Natural killer cell treated with Interleukin-12 subunit alpha and Interleukin-12 subunit beta and Interleukin-15 and Interleukin-18, amount 100 ng/mL, for 72 hours (primary cell): ENCODE measurements around the gene IGF2BP2. TPM values are rescaled to one million over a fixed set of nuclear protein-coding genes. Genes with fewer than 3 reads are reported as not detected.
"Not testable (repeated sequence)": the region's sequence is repeated elsewhere in the genome, so short reads cannot be mapped to it uniquely, and the experiment has no call there.

Experiments
- ATAC-seq, 2 donors: fragments of 150-1000 bp; cut with Tn5 transposase in 1 of 2; sonication (Bioruptor Pico), chemical (Tn5 transposase) in 1 of 2; 2 replicates each; pipeline ENCODE4 v1.10.0; 2021
- DNase-seq: peaks from one replicate; pipeline ENCODE4 v3.0.0; 2022; ENCODE audit warnings: low spot score
- H3K27ac Mint-ChIP-seq, 2 donors: 1 replicate in 1 of 2; 2 replicates in 1 of 2; pipeline ENCODE4 v1.8.0; 2022; ENCODE audit warnings: mixed read lengths in 2 of 2, mild to moderate bottlenecking in 1 of 2, moderate library complexity in 1 of 2
- H3K27me3 Mint-ChIP-seq, 2 donors: 1 replicate in 1 of 2; 2 replicates in 1 of 2; pipeline ENCODE4 v1.8.0; 2022; ENCODE audit warnings: mixed read lengths in 2 of 2
- H3K36me3 Mint-ChIP-seq: one replicate; pipeline ENCODE4 v1.8.0; 2022; ENCODE audit warnings: mixed read lengths
- H3K4me1 Mint-ChIP-seq, 2 donors: 1 replicate in 1 of 2; 2 replicates in 1 of 2; pipeline ENCODE4 v1.8.0; 2022; ENCODE audit warnings: low read depth in 2 of 2, mixed read lengths in 2 of 2, mild to moderate bottlenecking in 1 of 2
- H3K4me3 Mint-ChIP-seq: one replicate; pipeline ENCODE4 v1.8.0; 2022; ENCODE audit warnings: mixed read lengths
- H3K9me3 Mint-ChIP-seq: 2 replicates; pipeline ENCODE4 v1.8.0; 2022; ENCODE audit warnings: mixed read lengths
- total RNA-seq, 2 donors: library from RNA; stranded (reverse); gene quantifications; one replicate each; pipeline ENCODE4 v1.2.3, GENCODE V29; 2022

IGF2BP2 gene
- total RNA-seq, 2 donors from 2014 or later: 3.5 to 5.0 TPM

GRCh38 chr3:185807445-185808068 lies 17.3 kb downstream of the IGF2BP2 start:
- H3K4me1 Mint-ChIP-seq: no peaks in the 10 kb centered on the region
- H3K9me3 Mint-ChIP-seq: no peaks in the 10 kb centered on the region
- H3K27ac Mint-ChIP-seq: no peak overlapping the region
- ATAC-seq: no peak
- no peak for DNase-seq
- H3K27me3 Mint-ChIP-seq: no peaks in the 10 kb centered on the region
- no peaks in the 10 kb centered on the region for H3K36me3 Mint-ChIP-seq
- H3K4me3 Mint-ChIP-seq: no peak overlapping the region

DNA sequence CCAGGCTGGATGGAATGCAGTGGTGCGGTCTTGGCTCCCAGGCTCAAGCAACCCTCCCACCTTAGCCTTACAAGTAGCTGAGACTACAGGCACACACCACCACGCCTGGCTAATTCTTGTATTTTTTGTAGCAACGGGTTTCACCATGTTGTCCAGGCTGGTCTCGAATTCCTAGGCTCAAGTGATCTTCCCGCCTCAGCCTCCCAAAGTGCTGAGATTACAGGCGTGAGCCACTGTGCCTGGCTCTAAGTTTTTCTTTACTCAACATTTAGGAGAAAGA lies 26.1 kb downstream of the IGF2BP2 start:
- H3K4me1 Mint-ChIP-seq: peaks cover 8 to 10% of the 10 kb centered on the region in 2 donors
- H3K27me3 Mint-ChIP-seq, H3K36me3 Mint-ChIP-seq, H3K27ac Mint-ChIP-seq, H3K4me3 Mint-ChIP-seq, ATAC-seq, H3K9me3 Mint-ChIP-seq, DNase-seq: not testable (repeated sequence)

DNA sequence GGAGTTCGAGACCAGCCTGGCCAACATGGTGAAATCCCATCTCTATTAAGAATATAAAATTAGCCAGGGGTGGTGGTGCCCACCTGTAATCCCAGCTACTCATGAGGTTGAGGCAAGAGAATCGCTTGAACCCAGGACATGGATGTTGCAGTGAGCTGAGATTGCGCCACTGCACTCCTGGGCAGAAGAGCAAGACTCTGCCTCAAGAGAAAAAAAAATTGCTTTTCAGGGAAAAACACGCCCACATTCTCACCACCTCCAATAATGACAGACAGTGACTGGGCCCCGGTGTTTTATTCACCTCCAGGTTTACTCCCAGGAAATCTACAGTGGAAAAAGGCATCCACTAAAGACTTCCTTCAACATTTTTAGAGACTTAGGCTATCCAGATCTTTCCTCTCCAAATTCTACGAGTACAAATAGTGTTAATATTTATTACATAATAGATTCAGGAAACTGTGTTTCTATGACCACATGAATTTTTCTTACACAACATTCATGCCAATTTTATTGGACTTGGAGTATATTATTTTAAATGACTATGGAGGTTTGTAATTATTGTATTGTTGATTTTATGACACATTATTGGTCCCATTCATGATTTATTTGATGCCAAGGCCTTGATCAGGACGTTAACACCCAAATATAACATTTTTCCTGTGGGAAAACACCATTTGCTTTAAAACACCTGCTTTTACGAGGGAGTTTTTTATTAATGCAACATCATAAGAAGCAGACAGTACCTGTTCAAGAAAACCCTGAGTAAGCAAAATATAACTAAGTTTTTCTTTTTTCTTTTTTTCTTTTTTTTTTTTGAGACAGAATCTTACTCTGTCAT lies 26.6 kb downstream of the IGF2BP2 start:
- no peaks in the 10 kb centered on the region for H3K9me3 Mint-ChIP-seq
- H3K4me3 Mint-ChIP-seq: no peak overlapping the region
- peaks cover 8 to 10% of the 10 kb centered on the region in 2 donors for H3K4me1 Mint-ChIP-seq
- ATAC-seq (no peak), DNase-seq (no peak)
- no peak overlapping the region for H3K27ac Mint-ChIP-seq
- peaks cover 2 to 7% of the 10 kb centered on the region in 2 donors for H3K27me3 Mint-ChIP-seq
- no peaks in the 10 kb centered on the region for H3K36me3 Mint-ChIP-seq

DNA sequence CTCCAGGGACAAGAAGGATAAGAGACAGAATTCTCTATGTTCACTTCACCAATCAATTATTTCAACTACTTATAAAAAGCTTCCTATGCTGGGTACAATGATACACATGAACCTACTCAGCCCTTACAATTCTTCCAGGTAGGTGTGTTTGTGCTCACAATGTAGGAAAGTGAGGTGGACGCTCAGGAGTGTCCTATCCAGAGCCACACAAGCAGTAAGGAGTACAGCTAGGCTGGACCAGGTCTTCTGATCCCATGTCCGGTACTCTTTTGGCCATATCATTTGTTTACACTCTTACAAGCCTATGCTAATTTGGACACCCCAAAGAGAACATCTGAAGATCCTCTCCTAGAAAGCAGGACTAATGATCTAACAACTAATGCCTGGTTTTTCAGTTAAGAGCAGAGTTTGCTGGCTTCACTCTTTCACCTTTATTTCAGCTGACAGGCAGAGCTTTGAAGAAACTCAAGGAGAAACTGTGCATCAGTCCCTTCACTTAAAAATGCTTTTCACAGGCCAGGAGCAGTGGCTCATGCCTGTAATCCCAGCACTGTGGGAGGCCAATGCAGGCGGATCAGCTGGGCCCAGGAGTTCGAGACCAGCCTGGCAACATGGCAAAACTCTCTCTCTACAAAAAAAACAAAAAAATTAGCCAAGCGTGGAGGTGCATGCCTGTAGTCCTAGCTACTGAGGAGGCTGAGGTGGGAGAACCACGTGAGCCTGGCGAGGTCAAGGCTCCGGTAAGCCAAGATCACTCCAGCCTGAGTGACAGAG lies 27.5 kb downstream of the IGF2BP2 start:
- peaks cover 2 to 7% of the 10 kb centered on the region in 2 donors for H3K27me3 Mint-ChIP-seq
- no peak for ATAC-seq
- peaks cover 10 to 11% of the 10 kb centered on the region in 2 donors for H3K4me1 Mint-ChIP-seq
- no peak for DNase-seq
- H3K36me3 Mint-ChIP-seq: no peaks in the 10 kb centered on the region
- no peaks in the 10 kb centered on the region for H3K9me3 Mint-ChIP-seq
- no peak overlapping the region for H3K27ac Mint-ChIP-seq
- H3K4me3 Mint-ChIP-seq: no peak overlapping the region

- Mint-ChIP-seq H3K4me3 (no peak overlapping the region), H3K27ac (no peak overlapping the region), H3K4me1 (peaks cover 10 to 11% of the 10 kb centered on the region in 2 donors), H3K27me3 (peaks cover 2 to 7% of the 10 kb centered on the region in 2 donors), H3K9me3 (no peaks in the 10 kb centered on the region), H3K36me3 (no peaks in the 10 kb centered on the region)
- DNase-seq: no peak
- ATAC-seq: no peak
These were observed 28.3 kb downstream of the IGF2BP2 start for GRCh38 chr3:185796431-185797107.

- peak in 1 of 2 donors; percentile 16 for ATAC-seq
- Mint-ChIP-seq H3K4me1 (peaks cover 10 to 11% of the 10 kb centered on the region in 2 donors), H3K27me3 (peaks cover 2 to 8% of the 10 kb centered on the region in 2 donors), H3K36me3 (no peaks in the 10 kb centered on the region), H3K9me3 (no peaks in the 10 kb centered on the region), H3K4me3 (no peak overlapping the region), H3K27ac (no peak overlapping the region)
- no peak for DNase-seq
These were observed 31.5 kb downstream of the IGF2BP2 start for GRCh38 chr3:185793381-185793780.

- Mint-ChIP-seq H3K4me1 (peaks cover 10 to 11% of the 10 kb centered on the region in 2 donors), H3K36me3 (no peaks in the 10 kb centered on the region), H3K4me3 (no peak overlapping the region)
These were observed 31.9 kb downstream of the IGF2BP2 start for GRCh38 chr3:185792955-185793354.

DNA sequence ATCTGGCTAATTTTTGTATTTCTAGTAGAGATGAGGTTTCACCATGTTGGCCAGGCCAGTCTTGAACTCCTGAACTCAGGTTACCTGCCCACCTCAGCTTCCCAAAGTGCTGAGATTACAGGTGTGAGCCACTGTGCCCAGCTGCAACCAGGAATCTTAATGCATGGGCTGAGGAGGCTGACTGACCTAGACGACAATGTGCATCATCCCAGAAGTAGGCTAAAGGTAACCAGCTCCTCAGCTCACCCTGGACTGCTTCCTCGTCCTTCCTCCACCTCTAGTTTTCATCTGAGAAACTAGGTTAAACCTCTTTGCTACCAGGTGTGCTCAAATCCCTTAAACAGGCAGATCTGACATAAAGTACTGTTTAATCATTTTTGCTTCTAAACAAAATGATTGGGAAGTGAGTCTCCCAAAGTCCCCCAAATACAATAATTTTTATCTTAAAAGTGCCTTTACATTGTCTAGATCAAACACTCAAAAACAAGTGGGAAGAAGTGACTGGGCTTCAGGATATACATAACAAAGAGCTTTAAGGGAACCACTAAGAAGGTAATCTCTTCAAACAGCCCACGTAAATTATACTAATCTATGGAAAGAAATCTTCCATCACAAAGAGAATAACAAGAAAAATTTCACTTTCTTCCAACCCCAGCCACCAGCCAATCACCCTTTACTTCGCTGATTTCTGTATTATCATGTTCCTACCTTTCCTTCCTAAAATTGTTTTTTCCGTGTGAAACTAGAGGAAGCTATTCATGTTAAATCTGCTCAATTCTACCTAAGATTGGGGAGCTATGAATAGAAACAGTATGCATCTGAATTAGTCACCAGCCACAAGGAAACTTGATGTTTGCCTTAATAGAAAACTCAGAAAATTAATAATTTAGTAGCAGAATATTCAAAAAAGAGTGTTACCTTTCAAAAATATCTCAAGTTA lies 34.7 kb downstream of the IGF2BP2 start:
- Mint-ChIP-seq H3K9me3 (no peaks in the 10 kb centered on the region), H3K4me3 (no peak overlapping the region), H3K27me3 (peaks cover 0 to 8% of the 10 kb centered on the region in 2 donors), H3K36me3 (no peaks in the 10 kb centered on the region), H3K4me1 (peaks cover 8% of the 10 kb centered on the region in 2 donors), H3K27ac (no peak overlapping the region)
- ATAC-seq (no peak), DNase-seq (no peak)

More at GRCh38 chr3:185792955-185793354, 31.9 kb downstream of the IGF2BP2 start:
- DNase-seq (no peak), ATAC-seq (no peak)
- Mint-ChIP-seq H3K27me3 (peaks cover 2 to 8% of the 10 kb centered on the region in 2 donors), H3K9me3 (no peaks in the 10 kb centered on the region), H3K27ac (no peak overlapping the region)

- Mint-ChIP-seq H3K4me3 (no peak overlapping the region), H3K36me3 (no peaks in the 10 kb centered on the region), H3K9me3 (no peaks in the 10 kb centered on the region), H3K4me1 (peaks cover 0 to 3% of the 10 kb centered on the region in 2 donors), H3K27ac (no peak overlapping the region), H3K27me3 (peaks cover 0 to 8% of the 10 kb centered on the region in 2 donors)
- DNase-seq: no peak
- no peak for ATAC-seq
These were observed 35.7 kb downstream of the IGF2BP2 start for GRCh38 chr3:185789134-185789533.

- no peaks in the 10 kb centered on the region for H3K9me3 Mint-ChIP-seq
- DNase-seq: no peak
- peaks cover 0 to 3% of the 10 kb centered on the region in 2 donors for H3K4me1 Mint-ChIP-seq
- no peaks in the 10 kb centered on the region for H3K36me3 Mint-ChIP-seq
- no peak overlapping the region for H3K27ac Mint-ChIP-seq
- peaks cover 0 to 8% of the 10 kb centered on the region in 2 donors for H3K27me3 Mint-ChIP-seq
- no peak for ATAC-seq
- no peak overlapping the region for H3K4me3 Mint-ChIP-seq
These were observed 36.5 kb downstream of the IGF2BP2 start for GRCh38 chr3:185788292-185788691.

DNA sequence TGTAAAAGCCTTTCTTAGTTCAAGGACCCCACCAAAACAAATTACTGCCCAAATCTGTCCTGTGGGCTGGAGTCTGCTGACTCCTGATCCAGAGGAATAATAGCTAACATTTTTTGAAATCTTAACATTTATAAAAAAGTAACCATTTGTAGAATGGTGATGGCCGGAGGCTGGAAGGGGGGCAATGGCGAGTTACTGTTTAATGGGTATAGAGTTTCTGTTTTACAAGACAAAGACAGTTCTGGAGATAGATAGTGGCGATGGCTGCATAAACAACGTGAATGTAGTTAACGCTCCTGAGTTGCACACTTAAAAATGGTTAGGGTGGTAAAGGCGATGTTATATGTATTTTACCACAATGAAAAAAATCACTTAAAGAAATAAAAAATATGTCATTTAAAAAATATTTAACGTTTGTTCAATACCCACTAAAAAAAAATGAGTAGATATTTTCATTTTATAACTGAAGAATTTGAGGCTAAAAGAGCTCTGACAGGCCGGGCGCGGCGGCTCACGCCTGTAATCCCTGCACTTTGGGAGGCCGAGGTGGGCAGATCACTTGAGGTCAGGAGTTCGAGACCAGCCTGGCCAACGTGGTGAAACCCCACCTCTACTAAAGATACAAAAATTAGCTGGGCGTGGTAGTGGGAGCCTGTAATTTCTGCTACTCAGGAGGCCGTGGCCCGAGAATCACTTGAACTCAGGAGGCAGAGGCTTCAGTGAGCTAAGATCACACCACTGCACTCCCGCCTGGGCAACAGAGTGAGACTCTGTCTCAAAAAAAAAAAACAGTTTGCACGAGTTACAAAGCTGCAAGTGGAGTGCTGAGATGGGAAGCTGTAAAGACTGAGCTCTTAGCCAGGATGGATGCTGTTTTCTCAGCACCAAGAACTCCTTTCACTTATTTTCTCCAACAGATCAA lies 37.6 kb downstream of the IGF2BP2 start:
- no peaks in the 10 kb centered on the region for H3K4me1 Mint-ChIP-seq
- no peak overlapping the region for H3K4me3 Mint-ChIP-seq
- H3K36me3 Mint-ChIP-seq: no peaks in the 10 kb centered on the region
- no peak overlapping the region for H3K27ac Mint-ChIP-seq
- ATAC-seq (no peak), DNase-seq (no peak)
- H3K27me3 Mint-ChIP-seq: peaks cover 0 to 8% of the 10 kb centered on the region in 2 donors
- H3K9me3 Mint-ChIP-seq: no peaks in the 10 kb centered on the region

DNA sequence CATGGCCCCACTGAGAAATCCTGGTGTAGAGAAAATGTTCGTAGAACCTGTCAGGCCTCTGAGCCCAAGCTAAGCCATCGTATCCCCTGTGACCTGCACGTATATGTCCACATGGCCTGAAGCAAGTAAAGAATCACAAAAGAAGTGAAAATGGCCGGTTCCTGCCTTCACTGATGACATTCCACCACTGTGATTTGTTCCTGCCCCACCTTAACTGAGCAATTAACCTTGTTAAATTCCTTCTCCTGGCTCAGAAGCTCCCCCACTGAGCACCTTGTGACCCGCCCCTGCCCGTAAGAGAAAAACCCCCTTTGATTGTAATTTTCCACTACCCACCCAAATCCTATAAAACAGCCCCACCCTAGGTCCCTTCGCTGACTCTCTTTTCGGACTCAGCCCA lies 38.6 kb downstream of the IGF2BP2 start:
- not testable (repeated sequence) for H3K36me3 Mint-ChIP-seq, H3K9me3 Mint-ChIP-seq, H3K4me1 Mint-ChIP-seq, H3K27me3 Mint-ChIP-seq, ATAC-seq, H3K4me3 Mint-ChIP-seq, H3K27ac Mint-ChIP-seq, DNase-seq
